ENCODE data around the gene TMEM235. TPM values are rescaled to one million over a fixed set of nuclear protein-coding genes. Genes with fewer than 3 reads are reported as not detected.

Gene TMEM235
- 0.09 TPM in 1 of 2 replicates, not detected in the other for total RNA-seq (ENCODE audit: low replicate concordance)

DNA sequence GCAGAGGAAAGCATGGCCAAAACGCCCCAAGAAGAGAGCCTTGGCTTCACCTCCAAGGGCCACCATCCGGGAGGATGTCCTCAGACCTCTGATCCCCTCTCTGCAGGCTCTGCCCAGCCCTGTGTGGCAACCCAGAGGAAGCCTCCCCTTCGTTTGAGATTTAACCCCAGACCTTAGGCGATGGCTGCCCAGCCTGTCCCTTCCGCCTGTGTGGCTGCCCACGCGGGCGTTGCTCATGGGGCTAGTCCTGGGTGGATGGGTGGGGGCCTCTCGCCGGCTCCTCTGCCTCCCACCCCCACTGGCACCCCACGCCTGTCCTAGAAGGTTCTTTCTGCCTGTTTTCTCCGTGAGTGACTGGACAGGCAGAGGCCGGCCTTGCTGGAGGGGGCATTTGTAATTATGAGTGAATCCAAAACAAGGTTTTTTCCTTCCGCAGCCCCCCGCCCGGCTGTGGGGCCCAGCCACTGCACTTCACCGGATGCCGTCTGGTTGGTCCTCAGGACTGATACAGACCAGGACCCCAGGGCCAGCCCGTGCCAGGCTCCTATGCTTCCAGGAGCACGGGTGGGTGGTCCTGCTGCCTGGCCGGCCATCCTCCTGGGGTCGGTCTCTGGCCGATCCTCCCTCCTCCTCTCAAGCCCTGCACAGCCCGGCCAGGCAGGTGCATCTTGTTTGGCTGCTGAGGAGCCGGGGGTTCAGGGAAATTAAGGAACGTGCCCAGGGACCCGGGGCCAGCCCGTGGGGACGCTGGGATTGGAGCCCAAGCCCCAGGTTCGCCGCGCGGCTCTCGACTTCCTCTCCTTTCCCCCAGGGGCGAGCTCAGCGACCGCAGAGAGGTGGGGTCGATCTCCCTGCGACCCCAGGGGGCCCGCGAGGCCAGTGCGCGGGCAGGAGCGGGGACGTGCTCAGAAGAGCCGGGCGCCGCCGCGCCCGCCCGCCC lies at the start of gene TMEM235:
Gene TMEM235 (plus strand): TSS at position 636 of the 940 bp plus-strand sequence. CDS start 393 bp downstream, outside the sequence.
- peaks cover 16% of the 10 kb centered on the region for H3K4me1 Mint-ChIP-seq
- Histone ChIP-seq H4K20me1 (ENCODE audit: low read depth) (no peaks in the 10 kb centered on the region), H2AFZ (replicated peaks) (peak within 1 kb of the TSS; percentile 89), H3K79me2 (ENCODE audit: low read depth) (no peaks in the 10 kb centered on the region), H3K27me3 (peaks cover 41% of the 10 kb centered on the region), H3K4me3 (peak within 1 kb of the TSS; percentile 61), H3K27ac (no peak within 1 kb of the TSS), H3F3A (ENCODE audit: low read depth) (peaks cover 2% of the 10 kb centered on the region), H3K4me2 (peak within 1 kb of the TSS; percentile 96), H3K36me3 (no peaks in the 10 kb centered on the region), H3K4me1 (peaks cover 3% of the 10 kb centered on the region), H3K9ac (no peak within 1 kb of the TSS), H3K9me3 (ENCODE audit: low read depth) (no peaks in the 10 kb centered on the region)
- H3K9me3 Mint-ChIP-seq: no peaks in the 10 kb centered on the region
- TF ChIP-seq, protein P1, sequence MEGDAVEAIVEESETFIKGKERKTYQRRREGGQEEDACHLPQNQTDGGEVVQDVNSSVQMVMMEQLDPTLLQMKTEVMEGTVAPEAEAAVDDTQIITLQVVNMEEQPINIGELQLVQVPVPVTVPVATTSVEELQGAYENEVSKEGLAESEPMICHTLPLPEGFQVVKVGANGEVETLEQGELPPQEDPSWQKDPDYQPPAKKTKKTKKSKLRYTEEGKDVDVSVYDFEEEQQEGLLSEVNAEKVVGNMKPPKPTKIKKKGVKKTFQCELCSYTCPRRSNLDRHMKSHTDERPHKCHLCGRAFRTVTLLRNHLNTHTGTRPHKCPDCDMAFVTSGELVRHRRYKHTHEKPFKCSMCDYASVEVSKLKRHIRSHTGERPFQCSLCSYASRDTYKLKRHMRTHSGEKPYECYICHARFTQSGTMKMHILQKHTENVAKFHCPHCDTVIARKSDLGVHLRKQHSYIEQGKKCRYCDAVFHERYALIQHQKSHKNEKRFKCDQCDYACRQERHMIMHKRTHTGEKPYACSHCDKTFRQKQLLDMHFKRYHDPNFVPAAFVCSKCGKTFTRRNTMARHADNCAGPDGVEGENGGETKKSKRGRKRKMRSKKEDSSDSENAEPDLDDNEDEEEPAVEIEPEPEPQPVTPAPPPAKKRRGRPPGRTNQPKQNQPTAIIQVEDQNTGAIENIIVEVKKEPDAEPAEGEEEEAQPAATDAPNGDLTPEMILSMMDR (IDR thresholded peaks at IDR 0.05): no peak
- peak; percentile 64 for TF ChIP-seq EZH2 (IDR thresholded peaks at IDR 0.05)
- peaks cover 37% of the 10 kb centered on the region for H3K27me3 Mint-ChIP-seq (ENCODE audit: insufficient read depth, low read depth)
- peak; percentile 63 for DNase-seq (ENCODE audit: low spot score)
- H3K4me3 Mint-ChIP-seq: peak within 1 kb of the TSS; percentile 48
- H3K27ac Mint-ChIP-seq: no peak within 1 kb of the TSS
- H3K36me3 Mint-ChIP-seq: no peaks in the 10 kb centered on the region

DNA sequence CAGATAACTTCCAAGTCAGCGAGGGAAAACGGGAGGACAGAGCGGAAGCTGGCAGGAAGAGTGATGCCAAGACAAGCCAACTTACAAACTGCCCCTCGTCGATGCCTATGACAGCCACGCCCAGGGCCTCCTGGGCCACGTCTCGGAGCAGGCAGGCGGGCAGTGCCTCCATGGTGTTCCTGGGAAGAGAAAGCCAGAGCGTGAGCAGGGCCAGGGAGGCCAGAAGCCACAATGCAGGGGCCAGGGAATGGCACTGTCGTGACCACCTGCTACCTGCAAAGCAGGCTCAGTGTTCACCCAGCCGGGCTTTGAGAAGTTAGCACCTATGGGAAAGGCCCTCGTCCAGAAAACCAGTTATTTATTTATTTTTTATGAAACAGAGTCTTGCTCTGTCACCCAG lies 48.9 kb upstream of the TMEM235 start:
- peaks cover 28% of the 10 kb centered on the region for H3K4me1 Mint-ChIP-seq
- no peak overlapping the region for H3K4me2 ChIP-seq
- H3K4me1 ChIP-seq: peaks cover 18% of the 10 kb centered on the region
- H3K4me3 ChIP-seq: no peak overlapping the region
- no peaks in the 10 kb centered on the region for H3K9me3 ChIP-seq (ENCODE audit: low read depth)
- no peak overlapping the region for H3K27ac Mint-ChIP-seq
- H3K36me3 Mint-ChIP-seq: peaks cover 39% of the 10 kb centered on the region
- H3K27me3 ChIP-seq: no peaks in the 10 kb centered on the region
- H2AFZ ChIP-seq (replicated peaks): no peak overlapping the region
- no peaks in the 10 kb centered on the region for H3F3A ChIP-seq (ENCODE audit: low read depth)
- no peak overlapping the region for H3K4me3 Mint-ChIP-seq
- DNase-seq (ENCODE audit: low spot score): no peak
- no peak overlapping the region for H3K9ac ChIP-seq
- H3K27ac ChIP-seq: no peak overlapping the region
- peaks cover 4% of the 10 kb centered on the region for H3K27me3 Mint-ChIP-seq (ENCODE audit: insufficient read depth, low read depth)
- TF ChIP-seq EZH2 (IDR thresholded peaks at IDR 0.05) (no peak), EZH2phosphoT487 (IDR thresholded peaks at IDR 0.05) (no peak)
- TF ChIP-seq, protein P1 (IDR thresholded peaks at IDR 0.05): no peak
- H3K36me3 ChIP-seq: peaks cover 3% of the 10 kb centered on the region
- H3K9me3 Mint-ChIP-seq: no peaks in the 10 kb centered on the region
- peaks cover 40% of the 10 kb centered on the region for H4K20me1 ChIP-seq (ENCODE audit: low read depth)
- H3K79me2 ChIP-seq (ENCODE audit: low read depth): peaks cover 62% of the 10 kb centered on the region

DNA sequence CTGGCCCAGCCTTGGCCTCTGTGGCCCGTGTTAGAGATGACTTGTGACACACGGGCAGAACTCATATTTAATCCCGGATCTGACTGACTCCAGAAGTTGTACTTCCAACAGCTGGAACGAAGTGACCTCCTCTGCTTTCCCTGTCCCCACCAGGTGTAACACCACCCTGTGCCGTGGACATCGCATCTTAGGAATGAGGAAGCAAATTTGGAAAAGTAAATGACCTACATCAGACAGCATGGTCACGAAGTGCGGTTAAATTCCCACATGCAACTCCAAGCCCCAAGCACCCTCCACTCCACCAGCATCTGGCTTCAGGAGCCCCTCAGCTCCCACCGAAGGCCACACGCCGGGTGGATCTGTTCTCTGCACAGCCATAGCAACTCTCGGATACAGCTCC lies 47.5 kb upstream of the TMEM235 start:
- TF ChIP-seq, protein P1 (IDR thresholded peaks at IDR 0.05): no peak
- no peak for TF ChIP-seq EZH2phosphoT487 (IDR thresholded peaks at IDR 0.05)
- peak overlapping the region; percentile 97 for H3K4me2 ChIP-seq
- peak overlapping the region; percentile 43 for H3K4me3 Mint-ChIP-seq
- H3K36me3 ChIP-seq: peaks cover 3% of the 10 kb centered on the region
- H3K9me3 ChIP-seq (ENCODE audit: low read depth): no peaks in the 10 kb centered on the region
- peaks cover 6% of the 10 kb centered on the region for H3K27me3 Mint-ChIP-seq (ENCODE audit: insufficient read depth, low read depth)
- peak overlapping the region; percentile 14 for H3K9ac ChIP-seq
- peaks cover 76% of the 10 kb centered on the region for H3K79me2 ChIP-seq (ENCODE audit: low read depth)
- no peak overlapping the region for H3K27ac Mint-ChIP-seq
- no peaks in the 10 kb centered on the region for H3K9me3 Mint-ChIP-seq
- H3K27ac ChIP-seq: no peak overlapping the region
- H3K27me3 ChIP-seq: no peaks in the 10 kb centered on the region
- H3K4me1 Mint-ChIP-seq: peaks cover 32% of the 10 kb centered on the region
- peaks cover 32% of the 10 kb centered on the region for H3K36me3 Mint-ChIP-seq
- no peak overlapping the region for H2AFZ ChIP-seq (replicated peaks)
- no peak overlapping the region for H3K4me3 ChIP-seq
- no peak for DNase-seq (ENCODE audit: low spot score)
- H3K4me1 ChIP-seq: peaks cover 27% of the 10 kb centered on the region
- no peaks in the 10 kb centered on the region for H3F3A ChIP-seq (ENCODE audit: low read depth)
- H4K20me1 ChIP-seq (ENCODE audit: low read depth): peaks cover 40% of the 10 kb centered on the region

Data from neural progenitor cell (in vitro differentiated cells).